Thoracic aorta (tissue), 2 donors: Measurements from ENCODE around the gene PLEKHA6. TPM values are rescaled to one million over a fixed set of nuclear protein-coding genes. Genes with fewer than 3 reads are reported as not detected.

Experiments
- ATAC-seq: fragments of 150-250 bp; one replicate; pipeline ENCODE4 v1.8.0; 2017; ENCODE audit warnings: low read depth; ENCODE audit not compliant: insufficient number of reproducible peaks, low FRiP score
- DNase-seq: peaks from one replicate; pipeline ENCODE4 v3.0.0-alpha.2; 2020; ENCODE audit warnings: low spot score
- H3K27ac ChIP-seq, 2 donors: fragments of 200-600 bp; sonication (generic); 1 replicate in 1 of 2; 2 replicates in 1 of 2; pipeline ENCODE4 v1.5.1; 2016; ENCODE audit warnings: mild to moderate bottlenecking in 2 of 2, moderate library complexity in 2 of 2
- H3K27me3 ChIP-seq: fragments of 200-600 bp; sonication (generic); replicated peaks from 2 replicates; pipeline ENCODE4 v1.6.0; 2016; ENCODE audit warnings: mild to moderate bottlenecking; ENCODE audit not compliant: insufficient read depth
- H3K36me3 ChIP-seq: fragments of 200-600 bp; sonication (generic); one replicate; pipeline ENCODE4 v1.5.1; 2016
- H3K4me1 ChIP-seq, 2 donors: fragments of 200-600 bp; sonication (generic); 1 replicate in 1 of 2; 2 replicates in 1 of 2; pipeline versions ENCODE4 v1.5.1 to v1.6.0; 2016; ENCODE audit warnings: low read depth in 2 of 2, mild to moderate bottlenecking in 1 of 2; ENCODE audit not compliant: control insufficient read depth in 1 of 2
- H3K4me3 ChIP-seq: fragments of 200-600 bp; sonication (generic); 2 replicates; pipeline ENCODE4 v1.5.1; 2016; ENCODE audit warnings: mild to moderate bottlenecking
- H3K9me3 ChIP-seq: fragments of 200-600 bp; sonication (generic); 2 replicates; pipeline ENCODE4 v1.5.1; 2016
- total RNA-seq, 2 donors: library from RNA; depleted of rRNA; stranded (reverse); fragments of >200 nt; gene quantifications; one replicate each; pipeline versions ENCODE4 v1.1.0 to v1.2.3, GENCODE V29; 2016
- TF ChIP-seq, protein P1 (sequence below): fragments of 200-600 bp; sonication (generic); IDR thresholded peaks from one replicate; pipeline ENCODE4 v1.5.1; 2019; ENCODE audit warnings: antibody characterized with exemption

PLEKHA6 gene
- total RNA-seq, 2 donors from 2014 or later = 5.1 to 6.9 TPM

- no peak for DNase-seq
Observed at GRCh38 chr1:204280099-204280961, 79.4 kb downstream of the PLEKHA6 start.

GRCh38 chr1:204278958-204279357 is 80.8 kb downstream of the PLEKHA6 start:
- H3K27ac ChIP-seq = no peak overlapping the region
- H3K36me3 ChIP-seq = no peaks in the 10 kb centered on the region
- H3K4me1 ChIP-seq = no peaks in the 10 kb centered on the region
- no peaks in the 10 kb centered on the region for H3K9me3 ChIP-seq
- no peak overlapping the region for H3K4me3 ChIP-seq
- ATAC-seq (no peak), DNase-seq (no peak)
- TF ChIP-seq, protein P1, sequence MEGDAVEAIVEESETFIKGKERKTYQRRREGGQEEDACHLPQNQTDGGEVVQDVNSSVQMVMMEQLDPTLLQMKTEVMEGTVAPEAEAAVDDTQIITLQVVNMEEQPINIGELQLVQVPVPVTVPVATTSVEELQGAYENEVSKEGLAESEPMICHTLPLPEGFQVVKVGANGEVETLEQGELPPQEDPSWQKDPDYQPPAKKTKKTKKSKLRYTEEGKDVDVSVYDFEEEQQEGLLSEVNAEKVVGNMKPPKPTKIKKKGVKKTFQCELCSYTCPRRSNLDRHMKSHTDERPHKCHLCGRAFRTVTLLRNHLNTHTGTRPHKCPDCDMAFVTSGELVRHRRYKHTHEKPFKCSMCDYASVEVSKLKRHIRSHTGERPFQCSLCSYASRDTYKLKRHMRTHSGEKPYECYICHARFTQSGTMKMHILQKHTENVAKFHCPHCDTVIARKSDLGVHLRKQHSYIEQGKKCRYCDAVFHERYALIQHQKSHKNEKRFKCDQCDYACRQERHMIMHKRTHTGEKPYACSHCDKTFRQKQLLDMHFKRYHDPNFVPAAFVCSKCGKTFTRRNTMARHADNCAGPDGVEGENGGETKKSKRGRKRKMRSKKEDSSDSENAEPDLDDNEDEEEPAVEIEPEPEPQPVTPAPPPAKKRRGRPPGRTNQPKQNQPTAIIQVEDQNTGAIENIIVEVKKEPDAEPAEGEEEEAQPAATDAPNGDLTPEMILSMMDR = no peak
- no peaks in the 10 kb centered on the region for H3K27me3 ChIP-seq

More at GRCh38 chr1:204280099-204280961, 79.4 kb downstream of the PLEKHA6 start:
- no peak overlapping the region for H3K27ac ChIP-seq
- no peak overlapping the region for H3K4me3 ChIP-seq
- H3K36me3 ChIP-seq = no peaks in the 10 kb centered on the region
- H3K4me1 ChIP-seq = no peaks in the 10 kb centered on the region
- H3K27me3 ChIP-seq = no peaks in the 10 kb centered on the region
- TF ChIP-seq, protein P1 = no peak
- no peaks in the 10 kb centered on the region for H3K9me3 ChIP-seq
- ATAC-seq = no peak

- TF ChIP-seq, protein P1 = no peak
- no peaks in the 10 kb centered on the region for H3K4me1 ChIP-seq
Observed at GRCh38 chr1:204278251-204278650, 81.5 kb downstream of the PLEKHA6 start.

DNA sequence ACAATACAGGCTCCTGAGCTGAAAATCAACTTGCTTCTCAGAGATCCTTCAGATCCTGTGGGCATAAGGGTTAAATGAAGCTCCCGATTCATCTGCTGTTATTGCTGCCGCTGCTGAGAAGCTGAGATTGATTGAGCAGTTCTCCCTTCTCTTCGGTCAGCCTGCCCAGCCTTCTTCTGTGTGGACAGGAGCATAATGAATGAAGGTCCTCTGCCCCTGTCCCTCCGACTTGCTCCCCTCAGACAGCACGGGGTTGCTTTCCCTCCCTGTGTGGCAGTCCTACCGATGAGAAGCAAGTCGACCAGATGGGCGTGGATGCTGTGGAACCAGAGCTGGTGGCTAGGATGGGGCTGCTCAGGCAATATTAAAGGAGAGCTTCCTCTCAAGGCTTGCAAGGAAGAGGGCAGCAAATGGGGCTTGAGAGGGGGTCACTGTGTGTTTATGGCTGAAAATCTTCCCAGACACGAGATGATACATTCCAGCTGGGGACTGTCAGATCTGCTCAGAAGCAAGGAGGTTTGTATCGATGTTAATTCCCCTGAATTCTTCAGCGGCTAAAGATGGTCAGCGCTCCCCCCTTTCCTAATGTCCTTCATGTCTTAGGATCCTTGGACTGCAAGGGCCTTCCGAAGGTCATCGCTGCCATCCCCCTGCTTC is 82.0 kb downstream of the PLEKHA6 start:
- no peak for DNase-seq
- Histone ChIP-seq H3K27me3 (no peaks in the 10 kb centered on the region), H3K4me1 (no peaks in the 10 kb centered on the region), H3K36me3 (no peaks in the 10 kb centered on the region), H3K9me3 (no peaks in the 10 kb centered on the region), H3K27ac (no peak overlapping the region), H3K4me3 (no peak overlapping the region)
- ATAC-seq = no peak
- TF ChIP-seq, protein P1 = no peak

More at GRCh38 chr1:204278251-204278650, 81.5 kb downstream of the PLEKHA6 start:
- Histone ChIP-seq H3K9me3 (no peaks in the 10 kb centered on the region), H3K4me3 (no peak overlapping the region), H3K27me3 (no peaks in the 10 kb centered on the region), H3K36me3 (no peaks in the 10 kb centered on the region), H3K27ac (no peak overlapping the region)
- DNase-seq (no peak), ATAC-seq (no peak)

- H3K27me3 ChIP-seq = no peaks in the 10 kb centered on the region
- H3K9me3 ChIP-seq = no peaks in the 10 kb centered on the region
- H3K27ac ChIP-seq = no peak overlapping the region
- TF ChIP-seq, protein P1 = no peak
- DNase-seq (no peak), ATAC-seq (no peak)
- H3K36me3 ChIP-seq = no peaks in the 10 kb centered on the region
- no peak overlapping the region for H3K4me3 ChIP-seq
- no peaks in the 10 kb centered on the region for H3K4me1 ChIP-seq
Observed at GRCh38 chr1:204275695-204276370, 83.9 kb downstream of the PLEKHA6 start.
